ENCODE data around the gene SPRR4.

SPRR4 gene

GRCh38 chr1:152951711-152952110, 18.7 kb upstream of the SPRR4 start:
- H3K36me3 ChIP-seq (ENCODE audit: control insufficient read depth, insufficient read depth, low read length) = no peaks in the 10 kb centered on the region
- H3K27me3 ChIP-seq (ENCODE audit: control insufficient read depth, insufficient read depth, low read length) = no peaks in the 10 kb centered on the region
- no peak overlapping the region for H3K4me3 ChIP-seq (ENCODE audit: low read depth, low read length)
- H3K9me3 ChIP-seq (ENCODE audit: control insufficient read depth, insufficient read depth, low read length) = peaks cover 60% of the 10 kb centered on the region
- no peak overlapping the region for H3K27ac ChIP-seq (ENCODE audit: low read depth, low read length)
- no peak overlapping the region for H3K9ac ChIP-seq (ENCODE audit: low read depth, low read length)
- H3K4me1 ChIP-seq (ENCODE audit: control insufficient read depth, insufficient read depth, low read length) = no peaks in the 10 kb centered on the region

- no peaks in the 10 kb centered on the region for H3K4me1 ChIP-seq (ENCODE audit: control insufficient read depth, insufficient read depth, low read length)
- no peaks in the 10 kb centered on the region for H3K36me3 ChIP-seq (ENCODE audit: control insufficient read depth, insufficient read depth, low read length)
- H3K9me3 ChIP-seq (ENCODE audit: control insufficient read depth, insufficient read depth, low read length) = peaks cover 58% of the 10 kb centered on the region
- H3K27ac ChIP-seq (ENCODE audit: low read depth, low read length) = no peak overlapping the region
- H3K9ac ChIP-seq (ENCODE audit: low read depth, low read length) = no peak overlapping the region
- H3K4me3 ChIP-seq (ENCODE audit: low read depth, low read length) = no peak overlapping the region
- H3K27me3 ChIP-seq (ENCODE audit: control insufficient read depth, insufficient read depth, low read length) = no peaks in the 10 kb centered on the region
These were observed 16.7 kb upstream of the SPRR4 start for GRCh38 chr1:152953761-152954160.

GRCh38 chr1:152954436-152954835, 16.0 kb upstream of the SPRR4 start:
- Histone ChIP-seq H3K4me1 (ENCODE audit: control insufficient read depth, insufficient read depth, low read length) (no peaks in the 10 kb centered on the region), H3K9me3 (ENCODE audit: control insufficient read depth, insufficient read depth, low read length) (peaks cover 56% of the 10 kb centered on the region), H3K36me3 (ENCODE audit: control insufficient read depth, insufficient read depth, low read length) (no peaks in the 10 kb centered on the region), H3K27me3 (ENCODE audit: control insufficient read depth, insufficient read depth, low read length) (no peaks in the 10 kb centered on the region), H3K4me3 (ENCODE audit: low read depth, low read length) (no peak overlapping the region), H3K27ac (ENCODE audit: low read depth, low read length) (no peak overlapping the region), H3K9ac (ENCODE audit: low read depth, low read length) (no peak overlapping the region)

GRCh38 chr1:152957561-152957960, 12.9 kb upstream of the SPRR4 start:
- no peak overlapping the region for H3K4me3 ChIP-seq (ENCODE audit: low read depth, low read length)
- no peaks in the 10 kb centered on the region for H3K4me1 ChIP-seq (ENCODE audit: control insufficient read depth, insufficient read depth, low read length)
- no peak overlapping the region for H3K9ac ChIP-seq (ENCODE audit: low read depth, low read length)
- H3K9me3 ChIP-seq (ENCODE audit: control insufficient read depth, insufficient read depth, low read length) = peaks cover 25% of the 10 kb centered on the region
- no peak overlapping the region for H3K27ac ChIP-seq (ENCODE audit: low read depth, low read length)
- H3K27me3 ChIP-seq (ENCODE audit: control insufficient read depth, insufficient read depth, low read length) = no peaks in the 10 kb centered on the region
- no peaks in the 10 kb centered on the region for H3K36me3 ChIP-seq (ENCODE audit: control insufficient read depth, insufficient read depth, low read length)

GRCh38 chr1:152959273-152959672, 11.2 kb upstream of the SPRR4 start:
- peaks cover 9% of the 10 kb centered on the region for H3K9me3 ChIP-seq (ENCODE audit: control insufficient read depth, insufficient read depth, low read length)
- H3K4me1 ChIP-seq (ENCODE audit: control insufficient read depth, insufficient read depth, low read length) = no peaks in the 10 kb centered on the region
- no peak overlapping the region for H3K4me3 ChIP-seq (ENCODE audit: low read depth, low read length)
- H3K9ac ChIP-seq (ENCODE audit: low read depth, low read length) = no peak overlapping the region
- H3K27ac ChIP-seq (ENCODE audit: low read depth, low read length) = no peak overlapping the region
- H3K36me3 ChIP-seq (ENCODE audit: control insufficient read depth, insufficient read depth, low read length) = no peaks in the 10 kb centered on the region
- no peaks in the 10 kb centered on the region for H3K27me3 ChIP-seq (ENCODE audit: control insufficient read depth, insufficient read depth, low read length)

GRCh38 chr1:152959801-152960451, 10.5 kb upstream of the SPRR4 start:
- Histone ChIP-seq H3K27ac (ENCODE audit: low read depth, low read length) (no peak overlapping the region), H3K9ac (ENCODE audit: low read depth, low read length) (no peak overlapping the region), H3K36me3 (ENCODE audit: control insufficient read depth, insufficient read depth, low read length) (no peaks in the 10 kb centered on the region), H3K27me3 (ENCODE audit: control insufficient read depth, insufficient read depth, low read length) (no peaks in the 10 kb centered on the region), H3K9me3 (ENCODE audit: control insufficient read depth, insufficient read depth, low read length) (peaks cover 5% of the 10 kb centered on the region; the same call in 1 of the 2 replicates), H3K4me3 (ENCODE audit: low read depth, low read length) (no peak overlapping the region), H3K4me1 (ENCODE audit: control insufficient read depth, insufficient read depth, low read length) (no peaks in the 10 kb centered on the region)

GRCh38 chr1:152960452-152961044, 9.9 kb upstream of the SPRR4 start:
- no peak overlapping the region for H3K27ac ChIP-seq (ENCODE audit: low read depth, low read length)

GRCh38 chr1:152961226-152961891, 9.1 kb upstream of the SPRR4 start:
- Histone ChIP-seq H3K4me1 (ENCODE audit: control insufficient read depth, insufficient read depth, low read length) (no peaks in the 10 kb centered on the region), H3K27me3 (ENCODE audit: control insufficient read depth, insufficient read depth, low read length) (no peaks in the 10 kb centered on the region), H3K4me3 (ENCODE audit: low read depth, low read length) (no peak overlapping the region), H3K27ac (ENCODE audit: low read depth, low read length) (no peak overlapping the region), H3K9ac (ENCODE audit: low read depth, low read length) (no peak overlapping the region), H3K9me3 (ENCODE audit: control insufficient read depth, insufficient read depth, low read length) (peaks cover 5% of the 10 kb centered on the region; the same call in 1 of the 2 replicates), H3K36me3 (ENCODE audit: control insufficient read depth, insufficient read depth, low read length) (no peaks in the 10 kb centered on the region)

More at GRCh38 chr1:152960452-152961044, 9.9 kb upstream of the SPRR4 start:
- H3K36me3 ChIP-seq (ENCODE audit: control insufficient read depth, insufficient read depth, low read length) = no peaks in the 10 kb centered on the region
- H3K4me1 ChIP-seq (ENCODE audit: control insufficient read depth, insufficient read depth, low read length) = no peaks in the 10 kb centered on the region
- H3K27me3 ChIP-seq (ENCODE audit: control insufficient read depth, insufficient read depth, low read length) = no peaks in the 10 kb centered on the region
- H3K4me3 ChIP-seq (ENCODE audit: low read depth, low read length) = no peak overlapping the region
- H3K9me3 ChIP-seq (ENCODE audit: control insufficient read depth, insufficient read depth, low read length) = peaks cover 5% of the 10 kb centered on the region; the same call in 1 of the 2 replicates
- H3K9ac ChIP-seq (ENCODE audit: low read depth, low read length) = no peak overlapping the region

- Histone ChIP-seq H3K4me1 (ENCODE audit: control insufficient read depth, insufficient read depth, low read length) (no peaks in the 10 kb centered on the region), H3K27me3 (ENCODE audit: control insufficient read depth, insufficient read depth, low read length) (no peaks in the 10 kb centered on the region), H3K9ac (ENCODE audit: low read depth, low read length) (no peak overlapping the region), H3K9me3 (ENCODE audit: control insufficient read depth, insufficient read depth, low read length) (0 out of 2 replicates have a peak, but pooled peaks cover under 1% of the 10 kb centered on the region), H3K27ac (ENCODE audit: low read depth, low read length) (no peak overlapping the region), H3K36me3 (ENCODE audit: control insufficient read depth, insufficient read depth, low read length) (no peaks in the 10 kb centered on the region), H3K4me3 (ENCODE audit: low read depth, low read length) (no peak overlapping the region)
These were observed 7.5 kb upstream of the SPRR4 start for GRCh38 chr1:152962876-152963415.

GRCh38 chr1:152964536-152964935, 5.9 kb upstream of the SPRR4 start:
- H3K4me3 ChIP-seq (ENCODE audit: low read depth, low read length) = no peak overlapping the region
- no peaks in the 10 kb centered on the region for H3K36me3 ChIP-seq (ENCODE audit: control insufficient read depth, insufficient read depth, low read length)
- no peaks in the 10 kb centered on the region for H3K4me1 ChIP-seq (ENCODE audit: control insufficient read depth, insufficient read depth, low read length)
- no peak overlapping the region for H3K27ac ChIP-seq (ENCODE audit: low read depth, low read length)
- no peak overlapping the region for H3K9ac ChIP-seq (ENCODE audit: low read depth, low read length)
- H3K9me3 ChIP-seq (ENCODE audit: control insufficient read depth, insufficient read depth, low read length) = no peaks in the 10 kb centered on the region
- H3K27me3 ChIP-seq (ENCODE audit: control insufficient read depth, insufficient read depth, low read length) = no peaks in the 10 kb centered on the region

GRCh38 chr1:152965853-152966252, 4.6 kb upstream of the SPRR4 start:
- H3K27ac ChIP-seq (ENCODE audit: low read depth, low read length) = no peak overlapping the region
- H3K9me3 ChIP-seq (ENCODE audit: control insufficient read depth, insufficient read depth, low read length) = no peaks in the 10 kb centered on the region; the same call in 1 of the 2 replicates
- H3K4me3 ChIP-seq (ENCODE audit: low read depth, low read length) = no peak overlapping the region
- no peaks in the 10 kb centered on the region for H3K4me1 ChIP-seq (ENCODE audit: control insufficient read depth, insufficient read depth, low read length)
- H3K27me3 ChIP-seq (ENCODE audit: control insufficient read depth, insufficient read depth, low read length) = no peaks in the 10 kb centered on the region
- H3K36me3 ChIP-seq (ENCODE audit: control insufficient read depth, insufficient read depth, low read length) = no peaks in the 10 kb centered on the region
- H3K9ac ChIP-seq (ENCODE audit: low read depth, low read length) = no peak overlapping the region

Data from HUES48 (cell line).